GM18505 (cell line): Measurements from ENCODE around the gene CDH4.

Source experiments
- ATAC-seq: cut with Tn5 transposase; IDR thresholded peaks from one replicate; pipeline ENCODE4 v1.9.1; 2021; ENCODE audit not compliant: unreplicated experiment
- POLR2A ChIP-seq: IDR thresholded peaks from 4 replicates; pipeline ENCODE4 v1.6.1; 2011; ENCODE audit warnings: borderline replicate concordance; ENCODE audit not compliant: insufficient read depth, insufficient read length; ENCODE audit errors: extremely low read depth

CDH4 gene

GRCh38 chr20:61725966-61726365 lies 473.9 kb downstream of the CDH4 start:
- no peak for ATAC-seq
- TF ChIP-seq POLR2A = no peak

- no peak for ATAC-seq
Observed at GRCh38 chr20:61726979-61727378, 474.9 kb downstream of the CDH4 start.

GRCh38 chr20:61727761-61728160 lies 475.7 kb downstream of the CDH4 start:
- ATAC-seq = no peak
- TF ChIP-seq POLR2A = no peak

More at GRCh38 chr20:61726979-61727378, 474.9 kb downstream of the CDH4 start:
- no peak for TF ChIP-seq POLR2A

- ATAC-seq = no peak
- no peak for TF ChIP-seq POLR2A
Observed at GRCh38 chr20:61728326-61728725, 476.3 kb downstream of the CDH4 start.

GRCh38 chr20:61728786-61729770 lies 477.0 kb downstream of the CDH4 start:
- no peak for TF ChIP-seq POLR2A
- no peak for ATAC-seq

- no peak for TF ChIP-seq POLR2A
Observed at GRCh38 chr20:61730631-61731362, 478.7 kb downstream of the CDH4 start.

GRCh38 chr20:61731363-61732181 lies 479.5 kb downstream of the CDH4 start:
- no peak for ATAC-seq
- TF ChIP-seq POLR2A = no peak

More at GRCh38 chr20:61730631-61731362, 478.7 kb downstream of the CDH4 start:
- no peak for ATAC-seq

GRCh38 chr20:61732511-61733210 lies 480.6 kb downstream of the CDH4 start:
- no peak for ATAC-seq

GRCh38 chr20:61733216-61733615 lies 481.2 kb downstream of the CDH4 start:
- no peak for TF ChIP-seq POLR2A
- ATAC-seq = no peak

More at GRCh38 chr20:61732511-61733210, 480.6 kb downstream of the CDH4 start:
- no peak for TF ChIP-seq POLR2A

GRCh38 chr20:61733891-61734732 lies 482.1 kb downstream of the CDH4 start:
- TF ChIP-seq POLR2A = no peak
- ATAC-seq = no peak

GRCh38 chr20:61734733-61735502 lies 482.9 kb downstream of the CDH4 start:
- no peak for ATAC-seq
- no peak for TF ChIP-seq POLR2A

GRCh38 chr20:61735503-61735785 lies 483.4 kb downstream of the CDH4 start:
- no peak for TF ChIP-seq POLR2A
- ATAC-seq = no peak
